ENCODE results near the gene SVIL.
"Not testable (repeated sequence)": the region's sequence is repeated elsewhere in the genome, so short reads cannot be mapped to it uniquely, and the experiment has no call there.

Gene SVIL

GRCh38 chr10:29566209-29566608 is 68.6 kb downstream of the SVIL start:
- DNase-seq = not testable (repeated sequence)

- peak; percentile 94 for DNase-seq
Measured at GRCh38 chr10:29563420-29564035, 71.2 kb downstream of the SVIL start.

GRCh38 chr10:29563006-29563405 is 71.8 kb downstream of the SVIL start:
- DNase-seq = peak; percentile 56

- no peak for DNase-seq
Measured at GRCh38 chr10:29559996-29560395, 74.8 kb downstream of the SVIL start.

GRCh38 chr10:29557665-29558064 is 77.1 kb downstream of the SVIL start:
- no peak for DNase-seq

- no peak for DNase-seq
Measured at GRCh38 chr10:29555746-29556481, 78.9 kb downstream of the SVIL start.

GRCh38 chr10:29555091-29555745 is 79.6 kb downstream of the SVIL start:
- DNase-seq = peak; percentile 93

GRCh38 chr10:29554660-29555059 is 80.1 kb downstream of the SVIL start:
- peak; percentile 84 for DNase-seq

- peak; percentile 40 for DNase-seq
Measured at GRCh38 chr10:29553544-29554250, 81.1 kb downstream of the SVIL start.

GRCh38 chr10:29553116-29553515 is 81.7 kb downstream of the SVIL start:
- DNase-seq = not testable (repeated sequence)

GRCh38 chr10:29549493-29549892 is 85.3 kb downstream of the SVIL start:
- not testable (repeated sequence) for DNase-seq

GRCh38 chr10:29546773-29547313 is 87.9 kb downstream of the SVIL start:
- DNase-seq = no peak

GRCh38 chr10:29545122-29545521 is 89.6 kb downstream of the SVIL start:
- no peak for DNase-seq

- no peak for DNase-seq
Measured at GRCh38 chr10:29543715-29544114, 91.1 kb downstream of the SVIL start.

- no peak for DNase-seq
Measured at GRCh38 chr10:29542723-29543122, 92.0 kb downstream of the SVIL start.

- DNase-seq = no peak
Measured at GRCh38 chr10:29541422-29542210, 93.2 kb downstream of the SVIL start.

GRCh38 chr10:29540016-29540415 is 94.8 kb downstream of the SVIL start:
- DNase-seq = no peak

GRCh38 chr10:29539412-29539811 is 95.4 kb downstream of the SVIL start:
- DNase-seq = no peak

GRCh38 chr10:29537799-29538198 is 97.0 kb downstream of the SVIL start:
- no peak for DNase-seq

GRCh38 chr10:29536691-29537090 is 98.1 kb downstream of the SVIL start:
- DNase-seq = not testable (repeated sequence)

- no peak for DNase-seq
Measured at GRCh38 chr10:29535778-29536453, 98.9 kb downstream of the SVIL start.

Data from MV-4-11 (cell line).